Tibial artery (tissue), 4 donors: ENCODE data around the gene MAP1LC3B.
A peak's percentile ranks its signal among the peaks of the same experiment; 100 is the strongest.

Experiments used
- DNase-seq, 2 donors: peaks; one replicate each; pipeline ENCODE4 v3.0.0-alpha.2; 2019
- H3K27ac ChIP-seq, 2 donors: fragments of 200-600 bp; sonication (generic) in 1 of 2; 1 replicate in 1 of 2; 2 replicates in 1 of 2; pipeline ENCODE4 v1.5.1; 2018 to 2019; ENCODE audit warnings: mild to moderate bottlenecking in 1 of 2
- H3K27me3 ChIP-seq, 2 donors: fragments of 200-600 bp; sonication (generic) in 1 of 2; one replicate each; pipeline versions ENCODE4 v1.5.1 to v1.6.0; 2016 to 2019
- H3K36me3 ChIP-seq, 3 donors: fragments of 200-600 bp; sonication (generic) in 2 of 3; one replicate each; pipeline ENCODE4 v1.5.1; 2016 to 2019; ENCODE audit warnings: mild to moderate bottlenecking in 2 of 3
- H3K4me1 ChIP-seq, 4 donors: fragments of 200-600 bp; sonication (generic) in 2 of 4; 1 replicate in 3 of 4; 2 replicates in 1 of 4; pipeline ENCODE4 v1.5.1; 2016 to 2019
- H3K4me3 ChIP-seq, 2 donors: fragments of 200-600 bp; sonication (generic) in 1 of 2; 1 replicate in 1 of 2; 2 replicates in 1 of 2; pipeline ENCODE4 v1.5.1; 2018 to 2019; ENCODE audit warnings: mild to moderate bottlenecking in 2 of 2
- H3K9me3 ChIP-seq, 3 donors: fragments of 200-600 bp; sonication (generic) in 1 of 3; one replicate each; pipeline ENCODE4 v1.5.1; 2016 to 2019
- intact Hi-C: fragments of 100-400 bp; cut with DNase I; formaldehyde crosslinking; loops from one replicate; pipeline ENCODE4 v1.15.0; 2023; ENCODE audit warnings: low total_unique reads
- TF ChIP-seq, protein P1 (sequence below), 2 experiments: fragments of 200-600 bp in 1 of 2; fragments of 450-650 bp in 1 of 2; IDR thresholded peaks; one replicate each; pipeline ENCODE4 v1.5.1; 2017 to 2019; ENCODE audit warnings: antibody characterized with exemption in 2 of 2, mild to moderate bottlenecking in 1 of 2, moderate library complexity in 1 of 2

MAP1LC3B gene

DNA sequence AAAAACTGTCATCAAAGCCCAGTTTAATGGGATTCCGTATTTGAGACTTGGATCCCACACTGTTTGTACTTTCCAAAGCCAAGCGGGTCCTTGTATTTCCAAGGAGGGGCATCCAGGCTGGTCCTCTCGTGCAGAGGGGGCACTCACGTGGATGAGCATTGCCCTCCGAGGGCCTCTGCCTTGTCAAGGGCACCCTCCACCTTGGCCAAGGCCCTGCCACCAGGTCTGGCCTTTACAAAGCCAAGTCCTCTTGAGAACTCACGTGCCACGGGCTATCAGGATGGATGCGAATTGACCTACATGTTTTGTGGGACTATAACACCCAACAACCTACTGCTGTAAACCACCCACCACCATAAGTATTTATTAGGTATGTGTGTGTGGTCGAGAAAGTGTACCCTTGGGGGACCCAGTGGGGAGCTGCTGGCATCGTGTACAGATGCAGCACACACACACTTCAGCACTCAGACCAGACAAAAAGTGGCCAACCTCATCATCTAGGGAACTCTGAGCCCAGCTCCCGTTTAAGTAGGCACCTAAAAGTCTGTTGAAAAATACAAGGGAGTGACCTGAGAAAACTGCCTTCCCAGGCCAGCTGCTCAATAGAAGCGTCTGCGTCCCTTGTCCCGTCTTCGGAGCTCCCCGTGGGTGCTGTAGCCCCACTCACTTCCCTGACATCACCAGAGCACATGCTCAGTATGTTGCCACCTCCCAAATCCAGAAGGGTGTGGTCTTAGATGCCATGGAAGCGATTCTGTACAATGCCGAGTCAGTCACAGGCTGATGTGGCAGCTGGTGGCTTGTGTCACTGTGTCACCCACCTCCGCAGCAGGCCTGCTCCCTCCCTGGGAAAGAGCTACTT is 12.9 kb downstream of the MAP1LC3B start:
- H3K27ac ChIP-seq = no peak overlapping the region
- H3K9me3 ChIP-seq = no peaks in the 10 kb centered on the region
- TF ChIP-seq, protein P1, sequence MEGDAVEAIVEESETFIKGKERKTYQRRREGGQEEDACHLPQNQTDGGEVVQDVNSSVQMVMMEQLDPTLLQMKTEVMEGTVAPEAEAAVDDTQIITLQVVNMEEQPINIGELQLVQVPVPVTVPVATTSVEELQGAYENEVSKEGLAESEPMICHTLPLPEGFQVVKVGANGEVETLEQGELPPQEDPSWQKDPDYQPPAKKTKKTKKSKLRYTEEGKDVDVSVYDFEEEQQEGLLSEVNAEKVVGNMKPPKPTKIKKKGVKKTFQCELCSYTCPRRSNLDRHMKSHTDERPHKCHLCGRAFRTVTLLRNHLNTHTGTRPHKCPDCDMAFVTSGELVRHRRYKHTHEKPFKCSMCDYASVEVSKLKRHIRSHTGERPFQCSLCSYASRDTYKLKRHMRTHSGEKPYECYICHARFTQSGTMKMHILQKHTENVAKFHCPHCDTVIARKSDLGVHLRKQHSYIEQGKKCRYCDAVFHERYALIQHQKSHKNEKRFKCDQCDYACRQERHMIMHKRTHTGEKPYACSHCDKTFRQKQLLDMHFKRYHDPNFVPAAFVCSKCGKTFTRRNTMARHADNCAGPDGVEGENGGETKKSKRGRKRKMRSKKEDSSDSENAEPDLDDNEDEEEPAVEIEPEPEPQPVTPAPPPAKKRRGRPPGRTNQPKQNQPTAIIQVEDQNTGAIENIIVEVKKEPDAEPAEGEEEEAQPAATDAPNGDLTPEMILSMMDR (IDR thresholded peaks at IDR 0.05) = no peak
- no peaks in the 10 kb centered on the region for H3K27me3 ChIP-seq
- H3K36me3 ChIP-seq = peaks cover 78 to 92% (median 85%) of the 10 kb centered on the region in 3 donors
- peak in 1 of 2 donors; percentile 58 for DNase-seq
- H3K4me1 ChIP-seq = no peaks in the 10 kb centered on the region
- H3K4me3 ChIP-seq = no peak overlapping the region
- intact Hi-C loops = no loop called here

DNA sequence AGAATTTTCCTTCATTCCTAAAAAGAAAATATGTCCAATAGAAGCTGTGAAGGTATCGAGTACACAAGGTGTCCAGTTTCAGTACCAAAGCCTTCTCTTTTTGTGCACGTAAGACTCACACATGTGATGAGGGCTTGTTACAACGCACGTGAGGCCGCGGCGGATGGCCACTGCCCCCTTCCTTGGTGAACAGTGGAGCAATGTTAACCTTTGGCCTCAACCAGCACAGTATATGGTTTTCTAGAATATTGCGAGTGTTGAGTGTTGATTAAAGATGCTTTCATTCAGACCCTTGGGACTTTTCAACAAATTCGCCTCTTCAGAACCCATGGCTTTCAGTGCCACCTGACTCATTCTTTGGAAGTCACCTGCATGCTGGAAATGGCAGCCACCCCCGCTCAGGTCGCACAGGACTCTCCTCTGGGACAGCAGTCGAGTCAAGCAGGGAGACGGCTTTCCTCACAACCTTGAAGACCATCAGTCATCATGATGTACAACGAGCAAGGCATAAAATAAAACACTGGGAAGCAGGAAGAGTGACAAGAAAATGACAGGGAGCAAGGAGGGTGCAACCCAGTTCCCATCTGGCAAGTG is 14.5 kb downstream of the MAP1LC3B start:
- Histone ChIP-seq H3K27me3 (no peaks in the 10 kb centered on the region), H3K36me3 (peaks cover 76 to 92% (median 87%) of the 10 kb centered on the region in 3 donors), H3K4me1 (no peaks in the 10 kb centered on the region), H3K9me3 (no peaks in the 10 kb centered on the region), H3K27ac (peak overlapping the region in 1 of 2 donors; percentile 12), H3K4me3 (no peak overlapping the region)
- intact Hi-C loops = no loop called here
- DNase-seq = peak in 1 of 2 donors; percentile 31
- TF ChIP-seq, protein P1 (IDR thresholded peaks at IDR 0.05) = no peak

DNA sequence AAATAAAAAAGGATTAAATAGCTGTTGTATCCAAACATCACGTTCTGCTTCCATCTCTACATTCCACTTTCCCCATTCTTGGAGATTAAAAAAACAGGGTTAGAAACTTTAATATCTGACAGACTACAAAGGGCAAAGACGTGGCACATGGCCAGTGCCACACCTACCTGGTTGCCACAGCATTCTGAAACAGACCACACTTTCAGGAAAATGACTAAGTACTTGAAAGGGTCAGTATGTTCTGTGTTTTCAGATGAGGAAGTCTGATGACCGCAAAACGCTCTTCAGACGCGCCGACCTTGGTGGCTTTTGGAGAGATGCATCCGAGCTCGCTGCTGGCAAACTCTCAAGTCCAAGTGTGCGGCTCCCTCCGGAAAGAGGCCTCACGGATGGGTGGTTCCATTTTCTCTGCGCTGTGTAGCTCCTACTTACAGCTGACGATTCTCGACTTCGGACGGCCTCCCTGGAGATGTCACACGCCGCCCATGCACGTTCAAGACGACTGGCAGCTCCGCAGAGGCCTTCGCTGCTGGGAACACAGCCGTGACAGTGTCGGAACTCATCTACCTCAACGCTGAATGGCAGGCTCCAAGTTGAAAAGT is 15.5 kb downstream of the MAP1LC3B start:
- TF ChIP-seq, protein P1 (IDR thresholded peaks at IDR 0.05) = no peak
- intact Hi-C loops = no loop called here
- H3K4me3 ChIP-seq = no peak overlapping the region
- no peak overlapping the region for H3K27ac ChIP-seq
- DNase-seq = peak; percentile 54 to 78
- no peaks in the 10 kb centered on the region for H3K9me3 ChIP-seq
- H3K27me3 ChIP-seq = no peaks in the 10 kb centered on the region
- H3K4me1 ChIP-seq = no peaks in the 10 kb centered on the region
- H3K36me3 ChIP-seq = peaks cover 76 to 92% (median 89%) of the 10 kb centered on the region in 3 donors

DNA sequence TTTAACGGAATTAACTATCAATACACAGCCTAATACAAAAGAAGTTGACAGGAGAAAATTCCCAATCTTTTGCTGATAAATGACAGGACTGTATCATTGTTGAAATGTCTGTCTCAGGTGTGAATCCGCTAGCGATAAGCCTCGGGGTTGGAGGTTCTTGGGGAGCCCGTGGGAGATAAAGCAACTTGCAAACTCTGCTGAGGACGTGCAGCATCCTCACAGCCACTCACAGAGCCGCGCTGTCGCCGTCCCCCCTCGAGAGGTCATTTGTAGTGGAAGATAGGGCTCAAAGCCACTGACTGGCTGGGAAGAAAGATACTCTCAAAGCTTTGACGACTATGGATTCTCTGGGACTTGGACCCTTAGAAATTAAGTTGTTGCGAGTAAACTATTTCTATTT is 17.0 kb downstream of the MAP1LC3B start:
- Histone ChIP-seq H3K9me3 (no peaks in the 10 kb centered on the region), H3K36me3 (peaks cover 80 to 95% (median 91%) of the 10 kb centered on the region in 3 donors), H3K27ac (no peak overlapping the region), H3K4me3 (no peak overlapping the region), H3K4me1 (no peaks in the 10 kb centered on the region), H3K27me3 (no peaks in the 10 kb centered on the region)
- intact Hi-C loops = no loop called here
- TF ChIP-seq, protein P1 (IDR thresholded peaks at IDR 0.05) = no peak
- DNase-seq = peak in 1 of 2 donors; percentile 50

DNA sequence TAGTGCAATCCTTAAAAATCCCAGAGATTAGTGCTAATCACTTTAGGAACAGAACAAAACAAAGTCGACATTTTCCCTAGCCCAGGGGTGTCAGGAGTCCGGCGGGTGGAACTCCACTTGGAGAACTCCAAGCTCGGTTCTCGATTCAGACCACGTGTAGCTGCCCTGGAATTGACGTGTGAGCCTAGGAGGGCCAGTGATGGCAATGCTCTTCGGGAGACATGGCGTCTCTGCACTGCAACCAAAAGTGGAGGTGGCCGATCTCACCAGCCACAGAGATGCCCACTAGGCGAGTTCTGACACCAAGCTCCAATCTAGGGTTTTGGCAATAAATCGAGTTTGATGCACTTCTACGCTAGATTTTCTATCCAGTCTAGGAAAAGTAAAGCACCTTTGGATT is 17.6 kb downstream of the MAP1LC3B start:
- intact Hi-C loops = no loop called here
- Histone ChIP-seq H3K27me3 (no peaks in the 10 kb centered on the region), H3K36me3 (peaks cover 81 to 95% (median 93%) of the 10 kb centered on the region in 3 donors), H3K4me1 (no peaks in the 10 kb centered on the region), H3K9me3 (no peaks in the 10 kb centered on the region), H3K27ac (no peak overlapping the region), H3K4me3 (no peak overlapping the region)
- DNase-seq = peak in 1 of 2 donors; percentile 39
- TF ChIP-seq, protein P1 (IDR thresholded peaks at IDR 0.05) = no peak
